Measurements from ENCODE around the gene MAN1A2.
A peak's percentile ranks its signal among the peaks of the same experiment; 100 is the strongest.
"Not testable (repeated sequence)": the region's sequence is repeated elsewhere in the genome, so short reads cannot be mapped to it uniquely, and the experiment has no call there.

Gene MAN1A2

GRCh38 chr1:117367046-117368025 is at the start of gene MAN1A2:
Gene MAN1A2 (plus strand): TSS chr1:117367449. CDS start chr1:117368184, 735 bp downstream.
- no peak for DNase-seq (ENCODE audit: low read depth, low spot score)
- peak within 1 kb of the TSS; percentile 92 for H3K27ac ChIP-seq

- H3K27ac ChIP-seq, result no peak overlapping the region
- DNase-seq (ENCODE audit: low read depth, low spot score), result no peak
Measured at GRCh38 chr1:117318011-117318410, 49.2 kb upstream of the MAN1A2 start.

- H3K27ac ChIP-seq, result no peak overlapping the region
- no peak for DNase-seq (ENCODE audit: low read depth, low spot score)
Measured at GRCh38 chr1:117318426-117318825, 48.8 kb upstream of the MAN1A2 start.

GRCh38 chr1:117320515-117320914 is 46.7 kb upstream of the MAN1A2 start:
- H3K27ac ChIP-seq, result no peak overlapping the region
- DNase-seq (ENCODE audit: low read depth, low spot score), result no peak

GRCh38 chr1:117321680-117322609 is 45.3 kb upstream of the MAN1A2 start:
- no peak for DNase-seq (ENCODE audit: low read depth, low spot score)
- H3K27ac ChIP-seq, result no peak overlapping the region

- no peak for DNase-seq (ENCODE audit: low read depth, low spot score)
Measured at GRCh38 chr1:117324357-117324756, 42.9 kb upstream of the MAN1A2 start.

GRCh38 chr1:117326035-117326434 is 41.2 kb upstream of the MAN1A2 start:
- not testable (repeated sequence) for DNase-seq (ENCODE audit: low read depth, low spot score); H3K27ac ChIP-seq

More at GRCh38 chr1:117324357-117324756, 42.9 kb upstream of the MAN1A2 start:
- H3K27ac ChIP-seq, result no peak overlapping the region

- no peak for DNase-seq (ENCODE audit: low read depth, low spot score)
- no peak overlapping the region for H3K27ac ChIP-seq
Measured at GRCh38 chr1:117327011-117327410, 40.2 kb upstream of the MAN1A2 start.

- DNase-seq (ENCODE audit: low read depth, low spot score), result no peak
- no peak overlapping the region for H3K27ac ChIP-seq
Measured at GRCh38 chr1:117335376-117336086, 31.7 kb upstream of the MAN1A2 start.

GRCh38 chr1:117336088-117336817 is 31.0 kb upstream of the MAN1A2 start:
- no peak for DNase-seq (ENCODE audit: low read depth, low spot score)
- no peak overlapping the region for H3K27ac ChIP-seq

- no peak overlapping the region for H3K27ac ChIP-seq
- DNase-seq (ENCODE audit: low read depth, low spot score), result peak; percentile 60
Measured at GRCh38 chr1:117339866-117340700, 27.2 kb upstream of the MAN1A2 start.

GRCh38 chr1:117341123-117341522 is 26.1 kb upstream of the MAN1A2 start:
- H3K27ac ChIP-seq, result no peak overlapping the region
- DNase-seq (ENCODE audit: low read depth, low spot score), result no peak

- no peak for DNase-seq (ENCODE audit: low read depth, low spot score)
Measured at GRCh38 chr1:117342397-117342796, 24.9 kb upstream of the MAN1A2 start.

GRCh38 chr1:117346206-117346928 is 20.9 kb upstream of the MAN1A2 start:
- peak; percentile 34 for DNase-seq (ENCODE audit: low read depth, low spot score)
- H3K27ac ChIP-seq, result no peak overlapping the region

More at GRCh38 chr1:117342397-117342796, 24.9 kb upstream of the MAN1A2 start:
- H3K27ac ChIP-seq, result no peak overlapping the region

- H3K27ac ChIP-seq, result no peak overlapping the region
- DNase-seq (ENCODE audit: low read depth, low spot score), result no peak
Measured at GRCh38 chr1:117347907-117348306, 19.3 kb upstream of the MAN1A2 start.

GRCh38 chr1:117352695-117353094 is 14.6 kb upstream of the MAN1A2 start:
- H3K27ac ChIP-seq; DNase-seq (ENCODE audit: low read depth, low spot score): not testable (repeated sequence)

GRCh38 chr1:117357833-117358603 is 9.2 kb upstream of the MAN1A2 start:
- DNase-seq (ENCODE audit: low read depth, low spot score); H3K27ac ChIP-seq: not testable (repeated sequence)
